NCI-H128 (cell line): Measurements from ENCODE around the gene TDRD9.

Source experiments
- DNase-seq: peaks from one replicate; lab custom pipeline; 2025; ENCODE audit not compliant: unreplicated experiment; lab: John Stamatoyannopoulos, UW

TDRD9 gene

DNA sequence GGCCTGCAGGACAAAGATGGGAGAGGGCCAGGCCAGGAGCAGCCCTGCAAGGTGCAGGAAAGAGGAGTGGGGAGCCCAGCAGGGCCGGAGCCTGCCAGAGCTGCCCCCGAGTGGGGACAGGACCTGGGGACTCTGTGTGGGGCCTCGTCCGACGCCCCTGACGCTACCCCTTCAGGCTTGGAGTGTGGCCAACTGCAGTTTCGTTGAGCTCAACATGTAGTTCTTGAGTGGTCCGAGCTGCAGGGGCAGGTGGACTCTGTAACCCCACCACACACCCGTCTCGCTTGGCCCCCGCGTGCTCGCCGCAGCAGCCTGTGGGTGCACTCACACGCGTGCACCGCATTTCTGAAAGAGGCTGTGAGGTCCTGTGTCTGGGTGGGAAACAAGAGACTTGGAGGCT is 159.2 kb downstream of the TDRD9 start:
- no peak for DNase-seq

DNA sequence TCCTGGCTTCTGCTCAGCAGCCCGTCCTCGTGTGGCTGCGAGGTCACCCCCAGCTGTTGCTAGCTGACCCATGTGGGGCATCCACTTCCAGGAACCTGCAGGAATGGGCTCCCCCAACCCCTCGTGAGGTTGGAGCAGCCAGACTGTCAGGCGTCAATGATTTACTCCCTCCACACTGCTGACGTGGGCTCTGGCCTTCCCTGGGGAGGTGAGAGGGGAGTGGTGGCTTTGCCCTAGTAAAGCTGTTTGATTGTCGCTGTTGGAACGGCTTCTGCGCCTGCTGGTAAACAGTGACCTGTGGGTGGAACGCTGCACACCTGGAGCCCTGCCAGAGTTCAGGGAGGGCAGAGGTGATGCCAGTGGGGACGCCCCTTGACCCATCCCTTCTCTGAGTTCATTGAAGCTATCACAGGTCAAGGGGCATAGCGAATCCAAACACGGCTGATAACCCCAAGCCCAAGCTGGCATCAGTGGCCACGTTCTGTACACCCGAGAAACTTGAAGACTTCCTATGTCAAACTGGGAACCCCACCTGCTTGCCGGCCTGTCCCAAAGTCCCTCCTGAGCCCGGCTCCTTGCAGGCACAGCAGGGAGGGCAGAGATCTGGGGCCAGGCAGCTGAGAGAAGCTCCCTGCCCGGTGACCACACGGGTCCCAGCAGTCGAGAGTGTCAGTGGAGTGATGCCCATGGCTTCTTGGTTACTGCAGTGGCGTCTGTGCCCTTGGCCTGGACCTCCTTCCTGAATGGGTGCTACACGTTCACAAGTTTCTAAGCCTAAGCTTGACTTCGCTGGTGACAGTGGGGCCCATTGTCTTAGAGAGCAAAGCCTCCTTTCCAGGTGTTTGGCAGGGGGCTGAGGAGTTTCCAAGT is 160.0 kb downstream of the TDRD9 start:
- DNase-seq: no peak

- no peak for DNase-seq
Measured at GRCh38 chr14:104090071-104090748, 162.0 kb downstream of the TDRD9 start.

GRCh38 chr14:104091061-104091926 is 163.0 kb downstream of the TDRD9 start:
- no peak for DNase-seq

DNA sequence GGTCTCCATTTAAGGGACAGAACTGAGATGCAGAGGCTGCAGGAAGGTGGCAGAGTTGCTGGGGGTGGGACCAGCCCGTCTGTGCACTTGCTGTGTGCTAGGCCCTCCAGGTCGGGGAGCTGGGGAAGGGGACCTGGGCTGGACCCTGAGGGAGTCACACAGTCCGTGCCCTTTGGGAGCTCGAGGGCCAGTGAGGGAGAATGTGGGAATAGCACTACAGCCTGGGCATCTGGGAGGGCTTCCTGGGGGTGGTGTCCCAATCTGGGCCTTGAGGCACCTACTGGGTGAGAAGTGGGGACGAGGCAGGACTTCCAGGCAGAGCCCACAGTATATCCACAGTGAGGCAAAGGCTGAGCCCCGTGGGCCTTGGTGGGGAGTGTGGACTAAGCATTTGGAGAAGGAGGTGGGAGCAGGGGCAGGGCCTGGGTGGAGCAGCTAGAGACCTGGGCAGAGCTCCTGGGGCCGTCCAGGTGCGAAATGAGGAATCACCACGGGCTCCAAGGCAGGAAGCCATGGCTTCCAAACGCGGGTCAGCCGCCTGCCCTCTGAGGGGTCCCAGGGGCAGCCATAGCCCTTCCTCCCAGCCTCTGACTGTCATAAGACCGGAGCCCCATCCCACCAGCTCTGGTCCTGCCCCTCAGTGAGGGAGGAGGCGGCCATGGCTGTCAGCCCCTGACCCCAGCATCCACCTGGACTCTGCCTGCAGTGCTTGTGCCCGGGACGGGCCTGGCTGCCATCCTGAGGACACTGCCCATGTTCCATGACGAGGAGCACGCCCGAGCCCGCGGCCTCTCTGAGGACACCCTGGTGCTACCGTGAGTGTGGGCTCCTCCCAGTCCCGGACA is 163.9 kb downstream of the TDRD9 start:
- DNase-seq: no peak

DNA sequence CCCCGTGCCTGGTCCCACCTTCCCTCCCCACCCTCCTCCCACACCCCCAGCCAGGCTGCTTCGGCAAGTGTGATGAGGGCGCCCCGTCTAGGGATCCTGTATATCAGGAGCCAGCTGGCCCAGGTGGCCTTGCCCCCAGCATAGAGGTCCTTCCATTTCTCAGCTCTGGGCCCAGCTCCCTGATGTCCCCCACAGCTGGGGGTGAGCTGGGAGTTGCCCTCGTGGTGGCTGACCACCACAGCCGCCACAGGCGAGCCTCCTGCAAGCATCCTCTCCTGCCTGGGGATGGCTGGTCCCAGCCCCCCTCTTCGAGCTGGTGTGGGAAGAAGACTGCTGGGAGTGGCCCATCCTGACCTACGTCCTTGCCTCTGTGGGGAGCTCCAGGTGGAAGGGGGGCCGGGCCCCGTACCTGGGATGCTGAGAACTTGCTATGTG is 164.7 kb downstream of the TDRD9 start:
- DNase-seq: no peak

DNA sequence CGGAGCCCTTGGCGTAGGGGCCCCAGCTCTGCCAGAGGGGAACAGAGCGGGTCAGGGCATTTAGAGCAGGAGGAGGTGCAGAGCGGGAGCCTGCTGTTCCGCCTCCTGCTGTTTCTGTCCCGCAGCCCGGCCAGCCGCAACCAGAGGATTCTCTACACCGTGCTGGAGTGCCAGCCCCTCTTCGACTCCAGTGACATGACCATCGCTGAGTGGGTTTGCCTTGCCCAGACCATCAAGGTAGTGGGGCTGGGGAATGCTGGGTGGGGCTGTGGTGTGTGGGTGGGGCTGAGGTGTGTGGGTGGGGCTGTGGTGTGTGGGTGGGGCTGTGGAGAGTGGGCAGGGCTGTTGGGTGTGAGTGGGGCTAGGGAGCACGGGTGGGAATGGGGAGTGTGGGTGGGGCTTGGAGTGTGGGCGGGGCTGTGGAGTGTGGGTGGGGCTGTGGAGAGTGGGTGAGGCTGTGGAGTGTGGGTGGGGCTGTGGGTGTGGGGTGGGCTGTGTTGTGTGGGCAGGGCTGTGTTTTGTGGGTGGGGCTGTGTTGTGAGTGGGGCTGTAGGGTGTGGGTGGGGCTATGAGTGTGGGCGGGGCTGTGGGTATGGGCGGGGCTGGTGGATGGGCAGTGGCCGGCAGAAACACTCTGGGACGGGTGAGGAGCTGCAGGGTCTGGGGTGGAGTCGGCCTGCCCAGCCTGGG is 165.3 kb downstream of the TDRD9 start:
- DNase-seq: no peak

DNA sequence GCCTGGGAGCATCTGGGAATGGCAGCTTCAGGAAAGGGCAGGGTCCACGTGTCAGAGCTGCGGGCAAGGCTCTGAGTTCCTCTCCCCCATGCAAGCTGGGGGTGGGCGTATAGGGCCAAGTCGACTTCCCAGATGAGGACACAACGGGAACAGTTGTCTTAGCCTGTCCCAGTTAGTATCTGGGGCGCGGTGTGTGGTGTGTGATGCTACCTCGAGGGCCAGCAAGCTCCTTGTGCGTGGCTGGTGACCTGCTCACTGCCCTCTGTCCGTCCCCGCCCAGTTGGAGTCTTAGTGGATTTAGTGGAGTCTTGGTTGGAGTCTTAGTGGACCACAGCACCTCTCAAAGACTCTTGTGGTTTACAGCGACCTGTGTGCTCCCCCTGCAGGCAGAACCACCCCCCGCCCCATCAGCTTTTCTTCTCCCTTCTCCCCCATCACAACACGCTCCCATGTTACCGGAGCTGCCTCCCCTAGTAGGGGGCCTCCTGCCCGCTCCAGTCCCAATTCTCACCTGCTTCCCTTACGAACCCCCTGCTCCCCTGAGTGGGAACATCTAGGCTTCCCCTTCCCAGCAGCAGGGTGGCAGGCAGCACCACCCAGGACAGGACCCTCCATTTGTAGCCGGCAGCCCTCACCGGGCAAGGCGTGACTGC is 165.9 kb downstream of the TDRD9 start:
- DNase-seq: no peak

DNA sequence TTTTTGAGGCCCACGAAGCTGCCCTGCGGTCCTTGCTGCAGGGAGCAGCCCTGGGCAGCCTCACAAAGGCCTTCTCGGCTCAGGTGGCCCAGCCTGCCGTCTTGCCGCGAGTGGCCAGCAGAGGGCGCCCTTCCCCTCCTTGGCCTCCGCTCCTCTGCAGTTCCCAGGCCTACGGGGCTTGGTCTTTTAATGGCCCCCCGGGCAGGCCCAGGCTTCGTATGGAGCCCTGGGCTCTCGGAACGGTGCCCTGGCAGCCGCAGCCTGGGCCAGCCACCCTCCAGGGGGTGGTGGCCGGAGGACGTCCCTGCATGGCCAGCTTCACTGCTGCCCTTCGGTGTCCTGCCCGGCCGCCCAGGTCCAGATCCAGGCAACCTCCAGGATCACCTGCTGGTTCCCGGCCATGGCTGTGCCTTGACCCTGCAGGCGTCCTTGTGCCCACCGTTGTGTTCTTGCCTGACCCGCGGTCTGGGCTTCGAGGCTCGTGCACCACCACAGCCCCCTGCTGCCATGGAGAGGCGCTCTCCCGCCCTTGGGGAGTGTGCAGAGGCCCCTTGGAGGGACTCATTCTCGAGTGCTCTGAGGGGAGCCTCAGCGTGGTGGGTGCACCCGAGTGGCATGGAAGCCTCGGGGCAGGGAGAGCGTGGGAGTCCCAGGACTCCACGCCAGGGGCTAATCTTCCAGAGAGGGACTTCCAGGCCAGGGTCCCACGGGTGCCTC is 166.6 kb downstream of the TDRD9 start:
- DNase-seq: peak; percentile 58

- DNase-seq: no peak
Measured at GRCh38 chr14:104095426-104096310, 167.4 kb downstream of the TDRD9 start.

GRCh38 chr14:104096318-104096717 is 168.1 kb downstream of the TDRD9 start:
- no peak for DNase-seq

GRCh38 chr14:104096751-104097700 is 168.8 kb downstream of the TDRD9 start:
- DNase-seq: no peak

DNA sequence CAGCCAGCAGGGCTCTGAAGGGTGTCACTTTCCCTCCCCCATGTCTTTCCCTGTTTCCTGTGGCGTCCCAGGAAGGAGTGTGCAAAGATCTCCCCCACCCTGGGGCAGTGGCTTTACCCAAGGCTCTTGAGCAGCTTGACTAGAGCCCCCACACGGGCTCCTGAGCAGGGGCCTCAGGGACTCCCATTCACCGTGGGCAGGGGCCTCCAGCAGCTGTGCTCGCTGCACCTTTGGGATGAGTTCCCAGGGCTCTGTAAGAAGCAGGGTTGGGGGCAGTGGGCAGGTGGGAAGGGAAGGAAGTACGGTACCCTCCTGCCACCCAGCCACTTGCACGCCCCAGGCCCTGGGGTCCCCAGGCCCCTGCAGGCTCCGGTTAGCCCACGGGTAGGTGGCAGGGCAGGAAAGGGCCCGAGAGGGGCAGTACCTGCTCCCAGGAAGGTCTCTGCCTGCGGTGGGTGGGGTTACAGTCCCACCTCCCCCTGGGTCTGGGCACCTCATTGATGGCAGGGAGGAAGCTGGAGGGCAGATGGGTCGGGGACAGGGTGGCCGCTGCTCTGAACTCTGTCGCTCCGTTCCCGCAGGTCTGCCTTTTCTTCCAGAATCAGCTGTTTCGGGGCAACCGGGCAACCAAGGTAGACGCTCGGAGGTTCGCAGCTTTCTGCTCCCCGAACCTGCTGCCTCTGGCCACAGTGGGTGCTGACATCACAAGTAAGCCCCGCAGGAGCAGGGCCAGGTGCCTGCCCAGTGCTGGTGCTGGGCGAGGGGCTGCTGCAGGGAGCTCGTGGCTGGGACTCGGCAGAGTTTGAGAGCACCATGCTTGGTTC is 170.2 kb downstream of the TDRD9 start:
- no peak for DNase-seq

- DNase-seq: no peak
Measured at GRCh38 chr14:104099096-104100041, 171.1 kb downstream of the TDRD9 start.
